HTERT RPE-1 (cell line): Measurements from ENCODE around the gene NACC1.

Experiments
- in situ Hi-C: fragments of 300-500 bp; cut with MboI; formaldehyde crosslinking; loops from 4 replicates; pipeline ENCODE4 v1.14.3; 2020; ENCODE audit warnings: low sequenced_read_pairs

NACC1 gene

DNA sequence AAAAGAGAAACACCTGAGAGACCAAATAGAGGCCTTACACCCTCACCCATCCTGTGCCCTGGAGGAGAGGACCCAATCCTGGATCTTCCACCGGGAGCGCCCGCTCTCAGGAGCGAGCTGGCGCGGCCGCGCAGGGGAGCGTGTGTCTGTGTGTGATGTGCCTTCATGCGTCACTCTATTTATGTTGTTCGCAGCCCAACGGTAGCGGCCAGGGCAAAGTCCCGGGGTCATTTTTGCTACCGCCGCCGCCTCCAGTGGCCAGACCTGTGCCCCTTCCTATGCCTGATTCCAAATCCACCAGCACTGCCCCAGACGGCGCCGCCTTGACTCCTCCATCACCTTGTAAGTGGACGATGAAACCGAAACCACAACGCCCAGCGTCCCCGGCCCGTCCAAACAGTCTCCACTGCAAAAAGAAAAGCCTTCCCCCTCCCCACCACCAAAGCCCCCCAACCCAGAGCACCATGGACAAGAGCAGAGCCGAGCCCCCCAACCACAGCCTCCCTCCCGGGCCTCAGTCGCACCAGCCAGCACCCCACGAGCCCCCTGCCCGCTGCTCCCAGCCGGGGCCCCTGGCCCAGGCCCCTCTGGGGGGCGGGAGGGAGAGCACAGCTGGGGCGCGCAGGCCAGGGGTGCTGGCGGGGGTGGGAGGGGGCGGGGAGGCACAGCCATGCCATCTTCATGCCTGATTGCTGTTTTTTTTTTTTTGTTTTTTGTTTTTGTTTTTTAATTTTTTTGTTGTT, 30.1 kb upstream of the NACC1 start:
- in situ Hi-C loops: no loop called here

DNA sequence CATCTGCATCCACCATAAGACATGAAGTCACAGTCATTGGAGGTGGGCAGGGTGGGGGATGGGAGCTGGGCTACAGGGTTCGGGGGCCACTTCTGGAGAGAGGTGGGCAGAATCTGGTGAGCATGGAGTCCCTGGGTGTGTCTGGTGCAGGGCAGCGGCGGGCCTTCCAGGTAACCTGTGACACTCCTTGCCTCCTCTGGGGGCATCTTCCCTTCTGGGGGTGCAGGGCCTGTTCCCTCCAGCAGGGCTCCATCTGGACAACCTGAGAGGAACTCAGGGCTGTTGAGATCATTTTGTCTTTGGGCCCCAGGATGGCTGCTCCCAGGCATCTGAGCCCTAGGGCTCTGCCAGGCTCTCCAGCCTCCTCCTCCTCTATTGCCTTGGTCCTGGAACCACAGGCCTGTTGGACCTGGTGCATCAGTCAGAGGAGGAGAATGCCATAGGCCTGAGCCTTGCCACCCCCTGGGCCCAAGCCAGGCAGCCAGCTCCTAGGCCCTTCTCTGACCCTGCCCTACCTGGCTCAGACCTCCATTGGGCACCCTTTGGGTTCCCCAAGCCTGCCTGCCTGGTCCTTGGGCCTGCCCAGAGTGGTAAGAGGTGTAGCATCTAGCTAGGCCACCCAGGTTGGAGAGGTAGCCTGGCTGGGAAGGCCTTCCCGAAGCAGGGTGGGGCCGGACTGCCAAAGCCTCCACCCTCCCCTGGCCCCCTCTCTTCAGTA, 28.8 kb upstream of the NACC1 start:
- in situ Hi-C loops: no loop called here

DNA sequence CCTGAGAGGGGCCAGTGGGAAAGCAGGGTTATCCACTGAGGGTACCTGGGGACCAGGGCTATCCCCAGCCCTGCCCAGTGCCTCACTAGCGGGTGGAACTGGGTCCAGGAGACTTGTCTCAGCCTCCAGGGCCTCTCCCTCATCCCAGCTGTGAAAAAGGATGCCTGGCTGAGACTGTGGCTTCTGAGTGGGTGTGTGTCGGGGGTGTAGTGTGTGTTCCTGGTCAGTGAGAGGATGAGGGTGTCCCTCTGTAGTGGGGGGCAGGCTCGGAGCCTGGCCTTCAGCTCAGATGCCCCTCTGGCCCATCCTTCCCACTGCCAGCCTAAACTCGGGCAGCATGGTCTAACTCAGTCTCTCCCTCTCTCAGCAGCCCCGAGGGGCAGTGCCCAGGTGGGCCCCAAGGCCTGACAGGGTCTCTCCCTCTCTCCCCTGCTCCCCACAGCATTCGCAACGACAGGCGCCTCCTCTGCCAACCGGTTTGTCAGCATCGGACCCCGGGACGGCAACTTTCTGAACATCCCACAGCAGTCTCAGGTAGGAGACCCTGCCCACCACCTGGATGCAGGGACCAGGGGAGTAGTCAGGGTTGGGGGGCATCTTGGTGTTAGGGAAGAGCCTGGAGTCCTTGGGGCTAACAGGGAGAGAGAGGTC, 28.1 kb upstream of the NACC1 start:
- in situ Hi-C loops: no loop called here

DNA sequence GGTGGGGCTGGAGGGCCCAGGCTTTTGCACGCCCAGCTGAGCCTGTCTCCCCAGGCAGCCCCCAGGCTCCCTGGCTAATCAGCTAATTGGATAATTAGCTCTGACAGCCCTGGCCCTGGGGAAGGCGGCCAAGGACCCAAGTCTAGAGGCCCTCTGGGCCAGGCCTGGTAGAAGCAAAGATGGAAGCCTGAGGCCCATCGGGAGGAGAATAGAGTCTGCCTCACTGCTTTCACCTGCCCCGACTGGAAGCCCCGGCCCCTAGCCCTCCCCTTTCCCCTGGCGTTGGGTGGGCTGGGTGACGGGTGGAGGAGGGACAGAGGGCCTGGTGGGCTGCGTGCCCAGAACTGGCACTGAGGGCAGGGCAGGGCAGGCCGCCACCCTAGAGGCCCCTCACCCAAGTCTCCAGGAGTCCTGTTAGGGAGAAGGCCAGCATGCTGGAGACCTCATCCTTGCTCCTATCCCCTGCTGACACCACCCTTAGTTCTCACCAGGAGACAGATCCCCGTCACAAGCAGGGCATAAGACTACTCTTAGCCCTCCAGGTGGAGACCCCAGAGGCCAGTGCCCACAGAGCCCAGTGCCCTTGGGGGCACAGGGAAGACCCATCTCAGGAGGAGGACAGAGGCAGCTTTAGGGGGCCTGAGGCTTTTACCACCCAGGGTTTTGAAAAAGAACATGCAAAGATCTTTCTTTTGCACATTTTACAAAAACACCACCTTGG, 27.4 kb upstream of the NACC1 start:
- in situ Hi-C loops: no loop called here

DNA sequence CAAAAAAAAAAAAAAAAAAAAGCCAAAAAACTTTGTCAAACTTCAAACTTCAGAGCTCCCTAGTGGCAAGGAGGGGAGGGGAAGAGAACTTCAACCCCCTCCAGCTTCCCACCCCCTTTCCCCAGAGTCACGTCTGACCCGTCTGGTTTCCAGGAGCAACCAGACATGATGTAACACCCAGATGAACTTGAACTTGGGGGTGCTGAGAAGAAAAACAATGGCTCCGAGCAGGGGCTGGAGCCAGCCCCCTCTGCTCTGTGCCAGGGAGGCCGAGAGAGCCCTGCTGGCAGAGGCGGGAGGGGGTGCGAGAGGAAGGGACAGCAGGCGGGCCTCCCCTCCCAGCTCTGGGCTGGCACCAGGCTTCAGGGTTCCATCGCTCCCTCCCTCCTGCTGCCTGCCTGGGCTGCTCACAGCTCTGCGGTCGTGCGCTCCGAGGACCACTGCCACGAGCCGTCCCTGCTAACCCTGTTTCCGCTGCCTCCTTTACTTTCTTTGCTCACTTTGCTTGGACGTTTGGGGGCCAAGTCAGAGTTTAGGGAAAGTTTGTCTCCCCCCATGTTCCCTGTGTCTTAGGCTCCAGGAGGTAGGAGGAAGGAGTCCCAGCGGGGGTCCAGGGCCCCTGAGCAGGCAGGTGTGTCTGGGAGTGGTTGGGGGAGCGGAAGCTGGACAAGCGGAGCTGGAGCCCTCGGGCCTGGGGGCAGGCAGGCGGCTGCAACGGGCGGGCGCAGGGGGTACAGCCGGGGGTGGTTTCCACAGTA, 26.5 kb upstream of the NACC1 start:
- in situ Hi-C loops: no loop called here

DNA sequence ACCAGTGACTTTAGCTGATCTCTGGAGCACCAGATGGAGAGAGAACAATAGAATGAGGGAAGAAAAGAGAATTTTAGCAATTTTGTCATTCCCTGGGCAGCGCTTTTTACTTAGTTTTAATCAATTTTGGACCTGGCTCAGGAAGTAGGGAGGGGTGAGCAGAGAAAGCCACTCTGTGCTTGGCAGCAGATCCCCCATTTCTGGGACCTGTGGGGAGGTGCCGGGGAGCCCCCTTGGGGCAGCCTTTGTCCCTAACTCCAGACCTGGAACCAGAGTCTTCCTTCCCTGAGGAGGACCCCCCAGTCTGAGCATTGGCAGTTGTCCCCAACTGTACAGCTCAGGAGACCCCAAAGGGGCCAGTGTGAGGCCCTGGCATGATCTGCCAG, 25.9 kb upstream of the NACC1 start:
- in situ Hi-C loops: no loop called here

DNA sequence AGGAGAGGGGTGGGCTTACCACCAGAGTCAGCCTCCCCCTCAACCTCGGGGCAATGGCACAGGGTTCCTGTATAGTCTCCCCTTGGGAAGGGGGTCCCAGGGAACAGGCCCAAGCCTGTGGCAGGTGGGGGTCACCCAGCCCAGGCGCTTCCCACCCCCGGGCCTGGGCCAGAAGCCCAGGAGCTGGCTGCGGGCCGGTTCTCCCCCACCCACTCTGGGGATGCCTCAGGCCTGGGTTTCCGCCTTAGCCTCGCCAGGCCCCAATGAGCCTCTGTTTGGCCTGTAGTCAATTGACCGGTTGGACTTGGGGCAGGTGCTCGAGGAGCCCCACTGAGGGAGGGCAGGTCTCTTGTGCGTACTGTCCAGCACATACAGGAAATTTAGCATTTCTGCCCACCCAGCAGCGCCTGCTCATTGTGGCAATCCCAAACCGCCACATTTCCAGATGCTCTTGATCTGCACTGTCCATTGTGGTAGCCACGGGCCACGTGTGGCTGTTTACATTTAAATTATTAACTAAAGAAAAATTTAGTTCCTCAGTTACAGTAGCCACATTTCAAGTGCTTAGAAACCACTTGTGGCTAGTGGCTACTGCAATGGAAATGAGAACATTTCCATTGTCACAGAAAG, 25.3 kb upstream of the NACC1 start:
- in situ Hi-C loops: no loop called here

DNA sequence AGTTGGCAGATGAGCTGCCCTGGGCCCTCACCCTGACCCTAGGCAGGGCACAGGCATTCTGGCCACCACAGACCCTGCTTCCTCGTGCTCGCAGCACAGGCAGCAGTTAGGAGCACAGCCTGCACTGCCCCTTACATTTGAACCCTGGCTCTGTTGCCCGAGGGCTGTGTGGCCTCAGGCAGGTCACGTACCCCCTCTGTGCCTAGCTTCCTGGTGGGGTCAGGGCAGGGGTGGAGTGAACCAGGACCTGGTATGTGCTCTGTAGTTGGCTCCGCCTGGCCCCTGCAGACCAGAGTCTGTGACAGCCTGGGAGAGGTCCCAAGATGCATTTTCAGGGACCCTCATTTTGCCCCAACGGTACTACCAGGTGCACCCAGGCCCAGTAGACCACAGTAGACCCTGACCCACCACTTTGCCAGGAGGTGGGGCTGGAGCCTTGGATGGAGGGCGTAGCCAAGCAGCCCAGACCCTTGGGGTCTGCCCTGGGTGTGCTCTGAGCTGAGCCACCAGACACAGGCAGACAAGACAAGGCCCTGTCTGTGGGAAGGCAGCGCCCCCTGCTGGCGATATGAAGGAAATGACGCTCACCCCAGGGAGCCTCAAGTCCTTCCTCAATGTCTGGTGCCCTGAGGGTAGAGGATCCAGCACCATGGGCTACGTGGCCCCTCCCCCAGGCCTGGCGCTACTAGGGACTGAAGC, 24.5 kb upstream of the NACC1 start:
- in situ Hi-C loops: no loop called here

DNA sequence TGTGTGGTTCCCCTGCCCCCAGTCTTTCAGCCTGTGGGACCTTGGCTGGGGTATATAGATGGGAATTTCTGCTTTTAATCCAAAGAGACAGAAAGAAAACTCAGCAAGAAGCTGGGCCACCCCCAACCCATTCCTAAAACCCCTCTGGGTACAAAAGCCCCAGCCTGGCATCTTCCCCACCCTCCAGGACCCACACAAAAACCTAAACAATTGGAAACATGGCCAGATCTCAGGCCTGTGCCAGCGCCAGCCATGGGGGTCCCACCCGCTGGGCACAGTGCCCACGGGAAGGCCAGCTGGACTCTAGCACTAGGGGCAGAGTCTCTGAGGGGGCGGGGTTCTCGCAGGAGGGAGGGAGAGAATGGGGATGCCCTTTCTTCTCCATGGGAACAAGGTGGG, 24.0 kb upstream of the NACC1 start:
- in situ Hi-C loops: no loop called here

DNA sequence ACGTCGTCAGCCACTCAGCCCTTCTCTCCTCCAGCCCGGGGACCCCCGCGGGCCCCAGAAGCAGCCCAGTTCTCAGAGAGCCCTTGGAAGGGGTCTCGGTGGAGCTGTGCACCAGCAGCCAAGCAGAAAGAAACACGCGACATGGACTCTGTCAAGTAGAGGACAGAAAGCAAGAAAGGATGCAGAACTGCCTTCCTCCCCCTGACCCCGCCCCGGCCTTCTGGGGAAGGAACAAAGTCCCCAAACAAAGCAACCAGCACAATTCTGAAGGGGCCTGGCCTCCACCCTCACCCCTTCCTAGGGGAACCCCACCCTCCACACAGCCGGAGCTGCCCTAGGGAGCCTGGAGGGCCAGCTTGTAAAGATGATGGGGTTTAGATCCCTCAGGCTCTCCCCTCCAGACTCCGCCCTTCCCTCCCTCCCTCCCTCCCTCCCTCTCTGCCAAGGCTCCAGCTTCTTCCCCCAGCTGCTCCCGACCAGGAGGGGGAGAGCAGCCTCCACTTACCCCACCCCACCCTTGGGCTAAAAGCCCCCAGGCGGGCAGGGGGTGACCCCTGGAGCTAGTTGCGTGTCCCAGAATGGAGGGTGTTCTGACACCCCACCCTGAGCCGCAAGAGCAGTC, 23.2 kb upstream of the NACC1 start:
- in situ Hi-C loops: no loop called here

DNA sequence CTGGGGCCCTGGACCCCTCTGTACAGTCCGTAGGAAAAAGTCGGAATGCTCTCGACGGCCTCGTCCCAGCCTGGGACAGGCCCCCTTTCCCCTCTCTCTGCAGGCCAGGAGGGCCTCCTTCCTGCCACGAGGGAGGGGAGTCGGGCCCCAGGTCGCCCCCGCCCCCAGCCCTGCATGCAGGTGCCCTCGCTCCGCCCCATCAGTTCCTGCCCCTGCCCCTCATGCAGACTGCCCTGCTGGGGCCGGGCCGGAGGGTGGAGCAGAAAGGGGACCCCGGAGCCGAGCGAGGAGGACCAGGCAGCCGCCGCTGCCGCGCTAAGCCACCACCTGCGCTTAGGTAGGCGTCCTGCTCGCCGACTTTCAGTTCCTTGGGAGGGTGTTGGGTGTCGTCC, 22.7 kb upstream of the NACC1 start:
- in situ Hi-C loops: no loop called here

DNA sequence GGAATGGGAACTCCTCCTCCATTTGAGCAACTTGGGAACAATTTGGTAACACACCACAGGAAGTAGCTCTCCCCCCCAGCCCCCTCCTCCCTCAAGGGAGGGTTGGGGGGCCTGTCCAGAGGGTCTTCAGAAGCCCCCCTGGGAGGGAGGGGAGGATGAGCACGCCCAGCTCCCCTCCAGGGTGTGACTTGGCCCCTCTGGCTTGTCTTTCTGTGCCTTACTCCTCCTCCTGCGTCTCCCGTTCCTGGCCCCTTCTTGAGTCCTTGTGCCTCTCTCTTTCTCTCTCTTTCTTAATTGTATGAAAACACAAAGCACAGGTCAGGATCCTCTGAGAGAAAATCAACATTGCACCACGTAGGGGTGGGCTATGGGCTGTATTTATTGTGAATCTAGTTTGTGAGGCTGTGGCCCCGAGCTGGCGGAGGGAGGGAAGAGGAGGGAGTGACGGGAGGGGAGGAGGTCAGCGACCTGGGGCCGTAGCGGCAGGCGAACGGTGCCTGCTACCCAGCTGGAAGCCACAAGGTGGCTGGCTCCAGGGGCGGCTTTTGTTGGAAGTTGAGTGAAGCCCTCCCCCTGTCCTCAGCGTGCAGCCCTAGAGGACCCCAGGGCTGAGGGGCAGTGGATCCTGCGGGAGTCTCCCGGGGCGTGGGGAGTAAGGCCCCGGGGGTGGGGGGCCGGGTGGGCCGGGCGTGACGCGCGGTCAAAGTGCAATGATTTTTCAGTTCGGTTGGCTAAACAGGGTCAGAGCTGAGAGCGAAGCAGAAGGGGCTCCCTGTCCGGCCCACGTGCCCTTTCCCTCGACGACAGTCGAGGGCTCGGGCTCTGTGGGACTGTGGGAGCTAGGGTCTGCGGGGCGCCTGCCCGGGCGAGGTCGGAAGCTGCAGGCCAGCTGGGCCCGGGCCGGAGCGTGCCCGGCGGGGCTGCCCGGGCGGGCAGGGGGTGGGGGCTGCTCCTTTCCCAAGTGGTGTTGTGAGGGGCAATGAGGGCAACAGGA, 21.8 kb upstream of the NACC1 start:
- in situ Hi-C loops: no loop called here

DNA sequence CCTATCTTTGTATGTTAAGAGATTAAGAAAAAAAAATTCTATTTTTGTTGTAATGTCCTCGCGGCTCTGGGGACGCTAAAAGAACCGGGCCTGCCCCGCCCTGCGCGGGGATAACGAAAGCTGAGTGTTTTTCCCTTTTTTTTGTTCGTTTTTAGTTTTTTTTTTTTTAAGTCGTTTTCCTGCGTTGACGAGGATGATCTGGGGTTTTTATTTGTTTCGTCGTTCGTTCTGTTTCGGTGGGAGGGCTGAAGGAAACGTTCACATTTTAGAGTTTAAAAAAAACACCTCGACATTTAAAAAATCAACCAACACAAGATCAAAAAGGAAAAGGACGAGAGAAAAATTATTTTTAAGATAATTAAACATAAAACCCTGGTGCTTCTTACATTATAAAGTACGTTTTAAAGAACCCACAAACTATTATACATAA, 21.0 kb upstream of the NACC1 start:
- in situ Hi-C loops: no loop called here

DNA sequence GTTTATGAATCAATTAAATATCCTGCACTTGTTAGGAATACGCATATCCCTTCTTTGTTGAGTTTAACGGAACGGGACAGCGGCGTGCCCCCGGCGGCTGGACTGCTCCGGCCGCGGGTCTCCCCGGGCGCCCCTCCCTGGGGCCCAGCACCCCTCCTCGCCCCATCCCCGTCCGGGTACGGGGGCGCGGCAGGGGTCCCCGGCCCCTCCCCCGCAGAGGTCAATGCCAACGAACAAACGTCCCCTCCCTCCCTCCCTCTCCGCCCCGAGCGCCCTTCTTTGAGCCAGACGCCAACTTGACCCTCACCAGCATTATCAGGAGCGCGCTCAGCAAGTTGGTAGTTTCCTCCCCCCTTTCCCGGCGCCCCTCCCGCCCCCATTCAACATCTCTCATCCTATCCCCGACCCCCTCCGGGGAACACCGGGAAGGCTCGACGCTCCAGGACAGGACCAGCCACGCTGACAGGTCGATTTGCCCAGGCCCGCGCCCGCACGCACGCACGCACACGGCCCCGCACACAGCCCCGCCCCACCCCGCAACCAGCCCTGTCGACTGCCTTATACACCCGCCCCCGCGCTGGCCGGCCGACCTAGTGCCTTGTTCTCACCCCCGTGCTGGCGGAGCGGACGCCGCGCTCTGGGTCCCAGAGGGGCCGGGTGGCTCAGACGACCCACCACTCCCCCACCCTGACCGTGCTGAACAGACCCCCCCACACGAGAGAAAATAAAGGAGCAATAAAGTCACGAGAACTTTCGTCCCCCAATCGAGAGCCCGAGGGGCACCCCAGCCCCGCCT, 20.4 kb upstream of the NACC1 start:
- in situ Hi-C loops: no loop called here

DNA sequence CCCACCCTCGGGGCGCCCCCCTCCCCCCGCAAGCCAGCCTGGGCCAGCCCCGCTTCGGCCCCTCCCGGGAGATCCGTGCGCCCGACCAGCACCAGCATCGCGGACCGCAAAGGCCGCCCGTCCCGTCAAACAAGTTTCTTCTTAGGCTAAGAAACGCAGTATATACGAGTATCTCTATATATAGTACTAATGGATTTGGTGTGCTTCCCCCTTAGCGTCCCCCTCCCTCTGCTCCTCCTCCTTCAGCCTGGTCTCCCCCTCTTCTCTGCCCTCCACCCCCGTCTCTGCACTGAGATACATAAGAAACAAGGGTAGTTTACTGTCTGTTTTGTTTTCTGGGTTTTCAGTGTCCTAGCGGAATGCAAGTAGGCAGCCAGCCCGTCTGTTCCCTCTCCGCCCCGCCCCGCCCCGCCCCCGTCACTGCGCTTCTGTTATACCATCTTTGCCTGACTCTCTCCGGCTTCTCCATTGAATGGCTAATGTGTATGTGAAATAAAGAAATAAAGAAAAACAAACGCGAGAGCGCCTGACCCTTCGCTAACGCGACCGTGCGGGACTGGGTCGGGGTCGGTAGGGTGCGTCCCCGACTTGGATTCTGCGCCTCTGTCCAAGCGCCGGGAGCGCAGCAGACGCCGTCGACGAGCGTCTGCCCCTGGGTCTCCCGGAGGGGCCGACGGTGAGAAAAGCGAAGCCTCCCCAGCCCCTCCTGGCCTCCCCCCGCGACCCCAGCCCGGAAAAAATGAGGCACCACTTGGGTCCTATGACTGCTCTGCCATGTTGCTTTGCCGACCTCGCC, 19.6 kb upstream of the NACC1 start:
- in situ Hi-C loops: no loop called here
